Fibroblast of lung (primary cell): ENCODE data around the gene NRG2.

Experiments used
- EZH2 ChIP-seq: IDR thresholded peaks from 2 replicates; pipeline ENCODE4 v1.5.1; 2012; ENCODE audit warnings: low read length, control low read depth, mild to moderate bottlenecking; ENCODE audit errors: missing control alignments
- TF ChIP-seq, protein P1 (sequence below), 2 donors: IDR thresholded peaks in 1 of 2; conservative IDR thresholded peaks in 1 of 2; 1 replicate in 1 of 2; 2 replicates in 1 of 2; pipeline ENCODE4 v1.5.1; 2011 to 2012; ENCODE audit warnings: low read length in 2 of 2, control low read depth in 1 of 2, inconsistent platforms in 1 of 2, low read depth in 1 of 2, mild to moderate bottlenecking in 1 of 2

DNA sequence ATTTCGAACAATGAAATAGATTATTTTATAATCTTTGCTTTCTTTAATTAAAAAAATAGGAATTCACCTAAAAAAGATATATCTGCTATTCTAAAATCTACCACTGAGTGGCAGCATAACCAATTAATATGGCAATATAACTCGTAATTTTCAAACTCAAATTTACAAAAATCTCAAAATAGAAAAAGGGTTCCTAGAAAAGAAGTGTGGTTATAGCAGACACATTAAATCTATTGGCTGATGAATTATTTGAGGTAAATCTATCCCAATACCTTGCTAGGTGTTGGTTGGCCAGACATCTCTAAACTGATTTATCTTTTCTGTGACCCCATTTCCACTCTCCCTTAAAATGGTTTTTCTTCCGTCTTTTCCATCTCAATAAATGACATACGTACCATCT is 30.2 kb upstream of the NRG2 start:
- TF ChIP-seq, protein P1, sequence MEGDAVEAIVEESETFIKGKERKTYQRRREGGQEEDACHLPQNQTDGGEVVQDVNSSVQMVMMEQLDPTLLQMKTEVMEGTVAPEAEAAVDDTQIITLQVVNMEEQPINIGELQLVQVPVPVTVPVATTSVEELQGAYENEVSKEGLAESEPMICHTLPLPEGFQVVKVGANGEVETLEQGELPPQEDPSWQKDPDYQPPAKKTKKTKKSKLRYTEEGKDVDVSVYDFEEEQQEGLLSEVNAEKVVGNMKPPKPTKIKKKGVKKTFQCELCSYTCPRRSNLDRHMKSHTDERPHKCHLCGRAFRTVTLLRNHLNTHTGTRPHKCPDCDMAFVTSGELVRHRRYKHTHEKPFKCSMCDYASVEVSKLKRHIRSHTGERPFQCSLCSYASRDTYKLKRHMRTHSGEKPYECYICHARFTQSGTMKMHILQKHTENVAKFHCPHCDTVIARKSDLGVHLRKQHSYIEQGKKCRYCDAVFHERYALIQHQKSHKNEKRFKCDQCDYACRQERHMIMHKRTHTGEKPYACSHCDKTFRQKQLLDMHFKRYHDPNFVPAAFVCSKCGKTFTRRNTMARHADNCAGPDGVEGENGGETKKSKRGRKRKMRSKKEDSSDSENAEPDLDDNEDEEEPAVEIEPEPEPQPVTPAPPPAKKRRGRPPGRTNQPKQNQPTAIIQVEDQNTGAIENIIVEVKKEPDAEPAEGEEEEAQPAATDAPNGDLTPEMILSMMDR (conservative IDR thresholded peaks at IDR 0.05 in 1 of 2, IDR thresholded peaks at IDR 0.05 in 1 of 2; ENCODE audit: low read depth in 1 of 2, low read length in 2 of 2): peak in 1 of 2 donors; percentile 42
- TF ChIP-seq EZH2: no peak
